ES-I3 (cell line): ENCODE data around the gene TMC6.
"Not testable (repeated sequence)": the region's sequence is repeated elsewhere in the genome, so short reads cannot be mapped to it uniquely, and the experiment has no call there.

Experiments used
- H3K36me3 ChIP-seq: 2 replicates; pipeline ENCODE4 v1.6.1; 2013; ENCODE audit warnings: mild to moderate bottlenecking, low read length, control low read depth, moderate library complexity; ENCODE audit not compliant: insufficient read depth
- H3K4me1 ChIP-seq: 2 replicates; pipeline ENCODE4 v1.6.1; 2013; ENCODE audit warnings: mild to moderate bottlenecking, control low read depth, low read length; ENCODE audit not compliant: insufficient read depth
- H3K9ac ChIP-seq: 2 replicates; pipeline ENCODE4 v1.6.1; 2013; ENCODE audit warnings: low read depth, mild to moderate bottlenecking, low read length, moderate library complexity
- H3K9me3 ChIP-seq: 2 replicates; pipeline ENCODE4 v1.6.1; 2013; ENCODE audit warnings: mild to moderate bottlenecking, low read length, moderate library complexity; ENCODE audit not compliant: control insufficient read depth, insufficient read depth

TMC6 gene

DNA sequence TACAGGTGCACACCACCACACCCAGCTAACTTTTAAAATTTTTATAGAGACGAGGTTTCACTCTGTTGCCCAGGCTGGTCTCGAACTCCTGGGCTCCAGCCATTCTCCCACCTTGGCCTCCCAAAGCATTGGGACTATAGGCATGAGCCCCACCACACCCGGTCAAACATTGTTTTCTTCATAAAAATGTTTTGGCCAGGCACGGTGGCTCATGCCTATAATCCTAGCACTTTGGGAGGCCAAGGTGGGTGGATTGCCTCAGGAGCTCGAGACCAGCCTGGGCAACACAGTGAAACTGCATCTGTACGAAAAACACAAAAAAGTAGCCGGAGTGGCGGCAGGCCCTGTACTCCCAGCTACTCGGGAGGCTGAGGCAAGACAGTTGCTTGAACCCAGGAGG lies 12.1 kb downstream of the TMC6 start:
- no peaks in the 10 kb centered on the region; the same call in 1 of the 2 replicates for H3K4me1 ChIP-seq
- peaks cover 17% of the 10 kb centered on the region for H3K36me3 ChIP-seq
- no peaks in the 10 kb centered on the region for H3K9me3 ChIP-seq
- H3K9ac ChIP-seq, result no peak overlapping the region

DNA sequence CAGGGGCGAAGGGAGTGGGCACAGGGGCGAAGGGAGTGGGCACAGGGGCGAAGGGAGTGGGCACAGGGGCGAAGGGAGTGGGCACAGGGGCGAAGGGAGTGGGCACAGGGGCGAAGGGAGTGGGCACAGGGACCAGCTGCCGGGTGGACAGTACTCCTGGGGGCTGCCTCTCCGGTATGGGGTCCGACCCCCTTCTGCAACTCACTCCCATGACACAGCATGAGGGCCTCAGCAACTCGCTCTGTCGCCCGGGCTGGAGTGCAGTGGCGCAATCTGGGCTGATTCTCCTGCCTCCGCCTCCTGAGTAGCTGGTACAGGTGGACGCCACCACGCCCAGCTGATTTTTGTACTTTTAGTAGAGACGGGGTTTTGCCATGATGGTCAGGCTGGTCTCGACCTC lies 12.8 kb downstream of the TMC6 start:
- not testable (repeated sequence) for H3K9me3 ChIP-seq, H3K9ac ChIP-seq, H3K4me1 ChIP-seq
- H3K36me3 ChIP-seq, result peaks cover 17% of the 10 kb centered on the region

DNA sequence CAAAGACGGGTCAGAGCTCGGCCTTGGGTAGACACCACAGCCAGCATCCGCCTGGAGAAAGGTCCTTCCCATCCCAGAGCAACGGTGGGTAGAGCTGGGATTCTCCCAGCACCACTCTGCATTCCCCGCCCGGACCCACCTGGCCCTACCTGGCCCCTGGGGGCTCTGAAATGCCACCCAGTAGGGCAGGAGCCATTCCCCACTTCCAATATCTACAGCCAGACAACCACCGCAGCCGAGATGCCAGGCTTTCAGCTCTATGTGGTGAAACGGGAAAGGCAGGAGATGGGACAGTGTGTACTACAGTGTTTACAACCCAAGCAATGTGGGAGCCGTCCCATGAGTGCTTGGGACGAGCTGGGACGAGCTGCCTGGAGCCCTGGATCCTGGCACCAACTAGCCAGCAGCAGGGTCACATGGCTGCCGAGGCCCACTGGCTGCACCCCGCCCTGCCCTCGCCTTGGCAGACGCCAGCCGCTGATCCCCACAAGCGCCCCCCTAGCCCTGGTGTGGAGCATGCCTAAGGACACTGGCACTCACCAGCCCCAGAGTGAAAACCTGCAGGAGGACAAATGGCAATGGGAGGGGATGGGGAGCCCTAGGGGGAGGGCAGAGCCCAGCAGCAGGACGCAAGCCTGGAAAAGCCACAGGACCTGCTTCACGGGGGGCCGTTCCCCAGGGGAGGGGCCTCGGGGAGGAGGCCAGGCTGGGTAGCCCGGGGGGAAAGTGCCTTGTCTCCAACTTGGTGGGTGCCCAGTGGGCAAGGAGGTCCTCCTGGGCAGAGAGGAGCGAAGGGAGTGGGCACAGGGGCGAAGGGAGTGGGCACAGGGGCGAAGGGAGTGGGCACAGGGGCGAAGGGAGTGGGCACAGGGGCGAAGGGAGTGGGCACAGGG lies 13.5 kb downstream of the TMC6 start:
- Histone ChIP-seq H3K36me3 (peaks cover 23% of the 10 kb centered on the region), H3K4me1 (no peaks in the 10 kb centered on the region; the same call in 1 of the 2 replicates), H3K9me3 (no peaks in the 10 kb centered on the region), H3K9ac (no peak overlapping the region)

GRCh38 chr17:78113804-78114785 lies 14.5 kb downstream of the TMC6 start:
- Histone ChIP-seq H3K9ac (no peak overlapping the region), H3K4me1 (no peaks in the 10 kb centered on the region; the same call in 1 of the 2 replicates), H3K36me3 (peaks cover 25% of the 10 kb centered on the region), H3K9me3 (no peaks in the 10 kb centered on the region)

DNA sequence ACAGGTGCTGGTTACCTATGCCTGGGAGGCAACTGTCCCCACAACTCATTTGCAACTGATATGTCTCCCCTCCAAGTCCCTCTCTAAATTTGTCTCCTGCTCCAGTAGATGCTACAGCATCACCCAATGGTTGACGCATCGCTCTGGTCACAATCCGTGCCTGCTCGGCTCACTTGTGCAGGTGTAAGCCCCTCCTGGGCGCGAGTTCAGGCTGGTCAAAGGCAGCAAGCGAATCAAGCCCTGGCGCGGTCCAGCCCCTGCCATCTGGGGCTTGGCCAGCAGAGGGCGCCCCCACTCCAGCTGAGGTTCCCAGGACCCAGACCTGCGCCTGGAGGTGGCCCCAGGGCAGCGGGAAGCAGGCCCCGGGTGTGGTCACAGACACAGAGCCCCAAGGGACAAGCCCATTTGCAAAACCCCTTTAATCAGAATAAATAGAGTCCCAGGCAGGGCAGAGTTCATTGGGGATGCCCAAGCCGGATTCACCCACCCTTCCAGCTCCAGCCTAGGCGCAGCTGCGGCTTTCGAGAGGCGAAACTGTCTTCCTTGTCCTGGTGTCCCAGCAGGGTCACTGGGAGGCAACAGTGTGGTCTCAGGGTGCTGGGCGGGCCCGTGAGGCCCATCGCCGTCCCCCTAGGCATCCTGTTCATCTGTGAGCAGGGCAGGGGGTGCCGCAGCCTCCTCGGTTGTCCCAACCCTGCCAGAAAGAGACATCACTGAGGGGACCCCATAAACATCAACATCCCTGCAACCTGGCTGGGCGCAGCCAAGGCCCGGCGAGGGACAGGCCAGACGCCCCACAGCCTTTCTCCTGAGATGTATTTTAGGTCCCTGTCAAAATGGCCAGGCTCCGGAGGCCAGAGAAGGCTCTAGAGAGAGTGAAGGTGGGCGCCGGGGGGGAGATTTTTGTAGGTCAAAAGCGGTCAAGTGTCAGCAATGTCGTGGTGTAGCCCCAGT lies 15.8 kb downstream of the TMC6 start:
- Histone ChIP-seq H3K9ac (no peak overlapping the region), H3K9me3 (no peaks in the 10 kb centered on the region), H3K4me1 (no peaks in the 10 kb centered on the region; the same call in 1 of the 2 replicates), H3K36me3 (peaks cover 25% of the 10 kb centered on the region)

DNA sequence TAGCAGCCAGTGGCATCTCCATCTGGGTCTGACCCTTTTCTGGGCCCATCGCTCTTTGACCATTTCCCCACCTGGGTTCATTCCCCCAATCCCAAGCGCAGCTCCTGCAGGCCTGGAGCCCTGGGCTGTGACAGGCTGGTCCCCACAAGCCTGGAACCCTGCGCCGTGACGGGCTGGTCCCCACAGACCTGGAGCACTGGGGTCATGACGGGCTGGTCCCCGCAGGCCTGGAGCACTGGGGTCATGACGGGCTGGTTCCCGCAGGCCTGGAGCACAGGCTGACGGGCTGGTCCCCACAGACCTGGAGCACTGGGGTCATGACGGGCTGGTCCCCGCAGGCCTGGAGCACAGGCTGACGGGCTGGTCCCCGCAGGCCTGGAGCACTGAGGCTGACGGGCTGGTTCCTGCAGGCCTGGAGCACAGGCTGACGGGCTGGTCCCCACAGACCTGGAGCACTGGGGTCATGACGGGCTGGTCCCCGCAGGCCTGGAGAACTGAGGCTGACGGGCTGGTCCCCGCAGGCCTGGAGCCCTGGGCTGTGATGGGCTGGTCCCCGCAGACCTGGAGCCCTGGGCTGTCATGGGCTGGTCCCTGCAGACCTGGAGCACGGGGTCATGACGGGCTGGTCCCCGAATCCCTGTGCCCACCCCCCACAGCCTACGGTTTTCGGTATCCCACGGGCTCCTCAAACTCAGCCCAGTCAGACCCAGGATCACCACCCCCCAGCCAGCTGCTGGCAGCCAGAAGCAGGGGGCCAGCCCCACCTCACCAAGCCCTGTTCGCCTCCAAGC lies 16.6 kb downstream of the TMC6 start:
- Histone ChIP-seq H3K9ac (no peak overlapping the region), H3K4me1 (no peaks in the 10 kb centered on the region; the same call in 1 of the 2 replicates), H3K9me3 (no peaks in the 10 kb centered on the region), H3K36me3 (peaks cover 25% of the 10 kb centered on the region)

DNA sequence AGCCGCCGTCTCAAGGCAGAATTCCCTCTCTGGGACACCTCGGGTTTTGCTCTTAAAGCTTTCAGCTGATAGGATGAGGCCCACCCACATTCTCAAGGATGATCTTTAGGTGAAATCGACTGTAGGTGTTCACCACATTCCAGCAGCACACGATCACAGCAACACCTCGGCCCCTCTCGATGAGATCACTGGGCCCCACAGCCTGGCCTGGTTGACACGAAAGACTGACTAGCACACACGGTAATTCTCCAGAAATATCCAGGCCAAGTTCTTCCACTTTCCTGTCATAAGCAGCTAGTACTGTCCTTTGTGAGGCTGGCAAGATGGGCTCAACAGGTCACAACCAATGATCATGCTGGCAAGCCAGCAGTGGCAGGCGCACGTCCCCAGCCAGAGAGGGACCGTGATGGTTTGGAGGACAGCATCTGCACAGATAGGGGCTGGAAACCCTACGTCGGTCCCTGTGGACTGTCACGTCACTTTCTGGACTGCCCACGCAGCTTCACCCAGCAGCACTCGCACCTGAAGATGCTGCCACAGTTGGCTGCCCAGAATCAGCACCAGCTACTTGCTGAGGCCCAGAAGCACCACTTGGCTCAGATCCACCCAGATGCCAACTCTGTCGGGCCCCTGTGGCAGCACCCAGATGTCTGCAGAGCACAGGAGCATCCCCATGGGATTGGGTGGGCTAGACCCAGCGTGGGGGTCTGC lies 17.4 kb downstream of the TMC6 start:
- Histone ChIP-seq H3K36me3 (peaks cover 25% of the 10 kb centered on the region), H3K9me3 (no peaks in the 10 kb centered on the region), H3K4me1 (no peaks in the 10 kb centered on the region; the same call in 1 of the 2 replicates), H3K9ac (no peak overlapping the region)

GRCh38 chr17:78110363-78111015 lies 18.1 kb downstream of the TMC6 start:
- no peak overlapping the region for H3K9ac ChIP-seq
- H3K9me3 ChIP-seq, result no peaks in the 10 kb centered on the region
- peaks cover 4% of the 10 kb centered on the region for H3K4me1 ChIP-seq
- peaks cover 25% of the 10 kb centered on the region for H3K36me3 ChIP-seq

- H3K36me3 ChIP-seq, result peaks cover 22% of the 10 kb centered on the region
- H3K4me1 ChIP-seq, result peaks cover 5% of the 10 kb centered on the region
- H3K9ac ChIP-seq, result no peak overlapping the region
- no peaks in the 10 kb centered on the region for H3K9me3 ChIP-seq
Measured at GRCh38 chr17:78109489-78109761, 19.1 kb downstream of the TMC6 start.

DNA sequence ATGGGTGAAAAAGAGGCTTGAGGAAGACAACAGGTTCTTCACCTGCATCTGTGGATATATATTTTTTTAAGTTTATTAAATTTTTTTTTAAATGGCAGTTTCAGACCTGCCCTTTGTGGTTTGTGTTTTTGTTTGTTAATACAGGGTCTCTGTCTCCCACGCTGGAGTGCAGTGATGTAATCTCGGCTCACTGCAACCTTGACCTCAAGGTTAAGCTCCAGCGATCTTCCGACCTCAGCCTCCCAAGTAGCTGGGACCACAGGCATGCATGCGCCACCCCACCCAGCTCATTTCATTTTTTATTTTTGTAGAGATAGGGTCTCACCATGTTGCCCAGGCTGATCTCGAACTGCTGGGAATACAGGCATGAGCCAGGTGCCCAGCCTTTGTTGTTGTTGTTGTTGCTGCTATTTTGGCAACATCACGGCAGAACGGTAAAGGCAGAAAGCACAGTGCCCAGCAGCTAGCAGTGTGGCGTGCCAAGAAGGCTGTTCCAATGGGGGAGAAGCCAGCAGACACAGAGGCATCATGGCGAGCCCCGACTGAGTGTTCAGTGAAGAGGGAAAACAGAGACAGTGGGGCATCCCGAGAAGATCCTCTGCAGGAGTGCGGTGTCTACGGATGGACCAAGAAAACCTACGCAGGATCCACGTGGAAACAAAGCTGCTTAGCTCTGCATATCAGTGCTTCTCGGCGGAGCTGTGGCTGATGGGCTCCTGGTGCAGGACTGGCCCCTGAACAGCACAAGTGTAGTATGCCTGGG lies 19.6 kb downstream of the TMC6 start:
- Histone ChIP-seq H3K36me3 (peaks cover 22% of the 10 kb centered on the region), H3K9me3 (no peaks in the 10 kb centered on the region), H3K4me1 (peaks cover 5% of the 10 kb centered on the region), H3K9ac (no peak overlapping the region)

GRCh38 chr17:78107976-78108725 lies 20.4 kb downstream of the TMC6 start:
- Histone ChIP-seq H3K9me3 (no peaks in the 10 kb centered on the region), H3K36me3 (peaks cover 23% of the 10 kb centered on the region; the same call in 1 of the 2 replicates), H3K4me1 (peaks cover 5% of the 10 kb centered on the region), H3K9ac (no peak overlapping the region)
